Vagina (tissue), 2 donors: ENCODE results near the gene CCNY.

Experiments used
- POLR2AphosphoS5 ChIP-seq, 2 donors: sonication (generic); formaldehyde crosslinking; IDR thresholded peaks; one replicate each; pipeline ENCODE4 v1.9.0; 2017; ENCODE audit warnings: antibody characterized with exemption in 2 of 2, mild to moderate bottlenecking in 2 of 2, low read depth in 1 of 2; ENCODE audit not compliant: insufficient read depth in 1 of 2
- TF ChIP-seq, protein P1 (sequence below), 3 experiments: fragments of 450-650 bp in 2 of 3; fragments of 200-600 bp in 1 of 3; sonication (generic) in 1 of 3; IDR thresholded peaks; one replicate each; pipeline ENCODE4 v1.5.1; 2017 to 2019; ENCODE audit warnings: antibody characterized with exemption in 3 of 3, mild to moderate bottlenecking in 2 of 3, moderate library complexity in 2 of 3

DNA sequence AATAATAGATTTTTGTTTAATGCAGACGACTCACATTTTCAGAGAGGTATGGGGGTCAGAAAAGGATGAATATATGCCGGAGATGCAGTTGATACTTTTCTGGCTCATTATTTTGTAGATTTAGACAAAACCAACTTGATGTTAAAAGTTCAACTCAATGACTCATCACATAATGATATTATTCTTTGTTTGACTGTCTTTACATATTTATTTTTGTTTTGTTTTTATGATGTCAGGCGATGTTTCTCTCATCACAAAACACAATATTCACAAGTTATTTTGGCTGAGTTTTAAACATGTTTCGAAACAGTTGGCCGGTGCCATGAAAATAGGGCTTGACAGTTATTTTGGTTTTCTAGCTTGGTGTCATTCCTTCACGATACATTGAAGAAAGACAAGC, 270.1 kb downstream of the CCNY start:
- TF ChIP-seq, protein P1, sequence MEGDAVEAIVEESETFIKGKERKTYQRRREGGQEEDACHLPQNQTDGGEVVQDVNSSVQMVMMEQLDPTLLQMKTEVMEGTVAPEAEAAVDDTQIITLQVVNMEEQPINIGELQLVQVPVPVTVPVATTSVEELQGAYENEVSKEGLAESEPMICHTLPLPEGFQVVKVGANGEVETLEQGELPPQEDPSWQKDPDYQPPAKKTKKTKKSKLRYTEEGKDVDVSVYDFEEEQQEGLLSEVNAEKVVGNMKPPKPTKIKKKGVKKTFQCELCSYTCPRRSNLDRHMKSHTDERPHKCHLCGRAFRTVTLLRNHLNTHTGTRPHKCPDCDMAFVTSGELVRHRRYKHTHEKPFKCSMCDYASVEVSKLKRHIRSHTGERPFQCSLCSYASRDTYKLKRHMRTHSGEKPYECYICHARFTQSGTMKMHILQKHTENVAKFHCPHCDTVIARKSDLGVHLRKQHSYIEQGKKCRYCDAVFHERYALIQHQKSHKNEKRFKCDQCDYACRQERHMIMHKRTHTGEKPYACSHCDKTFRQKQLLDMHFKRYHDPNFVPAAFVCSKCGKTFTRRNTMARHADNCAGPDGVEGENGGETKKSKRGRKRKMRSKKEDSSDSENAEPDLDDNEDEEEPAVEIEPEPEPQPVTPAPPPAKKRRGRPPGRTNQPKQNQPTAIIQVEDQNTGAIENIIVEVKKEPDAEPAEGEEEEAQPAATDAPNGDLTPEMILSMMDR (IDR thresholded peaks at IDR 0.05): no peak
- no peak for TF ChIP-seq POLR2AphosphoS5 (IDR thresholded peaks at IDR 0.05; ENCODE audit: insufficient read depth in 1 of 2, low read depth in 1 of 2)
